Choroid plexus epithelial cell (primary cell): ENCODE results near the gene NUP160.
"Not testable (repeated sequence)": the region's sequence is repeated elsewhere in the genome, so short reads cannot be mapped to it uniquely, and the experiment has no call there.

Experiments used
- DNase-seq: peaks from one replicate; pipeline ENCODE4 v3.0.0-alpha.2; 2010; ENCODE audit warnings: low read depth
- H3K4me3 ChIP-seq: 2 replicates; pipeline ENCODE4 v1.5.1; 2011; ENCODE audit warnings: low read depth, mild to moderate bottlenecking, control low read depth, low read length, moderate library complexity
- CTCF ChIP-seq: conservative IDR thresholded peaks from 2 replicates; pipeline ENCODE4 v1.5.1; 2011; ENCODE audit warnings: low read depth, mild to moderate bottlenecking, control low read depth, inconsistent platforms, low read length, moderate library complexity

Gene NUP160, protein sequence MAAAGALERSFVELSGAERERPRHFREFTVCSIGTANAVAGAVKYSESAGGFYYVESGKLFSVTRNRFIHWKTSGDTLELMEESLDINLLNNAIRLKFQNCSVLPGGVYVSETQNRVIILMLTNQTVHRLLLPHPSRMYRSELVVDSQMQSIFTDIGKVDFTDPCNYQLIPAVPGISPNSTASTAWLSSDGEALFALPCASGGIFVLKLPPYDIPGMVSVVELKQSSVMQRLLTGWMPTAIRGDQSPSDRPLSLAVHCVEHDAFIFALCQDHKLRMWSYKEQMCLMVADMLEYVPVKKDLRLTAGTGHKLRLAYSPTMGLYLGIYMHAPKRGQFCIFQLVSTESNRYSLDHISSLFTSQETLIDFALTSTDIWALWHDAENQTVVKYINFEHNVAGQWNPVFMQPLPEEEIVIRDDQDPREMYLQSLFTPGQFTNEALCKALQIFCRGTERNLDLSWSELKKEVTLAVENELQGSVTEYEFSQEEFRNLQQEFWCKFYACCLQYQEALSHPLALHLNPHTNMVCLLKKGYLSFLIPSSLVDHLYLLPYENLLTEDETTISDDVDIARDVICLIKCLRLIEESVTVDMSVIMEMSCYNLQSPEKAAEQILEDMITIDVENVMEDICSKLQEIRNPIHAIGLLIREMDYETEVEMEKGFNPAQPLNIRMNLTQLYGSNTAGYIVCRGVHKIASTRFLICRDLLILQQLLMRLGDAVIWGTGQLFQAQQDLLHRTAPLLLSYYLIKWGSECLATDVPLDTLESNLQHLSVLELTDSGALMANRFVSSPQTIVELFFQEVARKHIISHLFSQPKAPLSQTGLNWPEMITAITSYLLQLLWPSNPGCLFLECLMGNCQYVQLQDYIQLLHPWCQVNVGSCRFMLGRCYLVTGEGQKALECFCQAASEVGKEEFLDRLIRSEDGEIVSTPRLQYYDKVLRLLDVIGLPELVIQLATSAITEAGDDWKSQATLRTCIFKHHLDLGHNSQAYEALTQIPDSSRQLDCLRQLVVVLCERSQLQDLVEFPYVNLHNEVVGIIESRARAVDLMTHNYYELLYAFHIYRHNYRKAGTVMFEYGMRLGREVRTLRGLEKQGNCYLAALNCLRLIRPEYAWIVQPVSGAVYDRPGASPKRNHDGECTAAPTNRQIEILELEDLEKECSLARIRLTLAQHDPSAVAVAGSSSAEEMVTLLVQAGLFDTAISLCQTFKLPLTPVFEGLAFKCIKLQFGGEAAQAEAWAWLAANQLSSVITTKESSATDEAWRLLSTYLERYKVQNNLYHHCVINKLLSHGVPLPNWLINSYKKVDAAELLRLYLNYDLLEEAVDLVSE (N-terminal part only)

GRCh38 chr11:47847892-47848699 lies at the start of gene NUP160:
Gene NUP160 (minus strand): TSS chr11:47848350. CDS start chr11:47848318, 32 bp downstream.
- peak; percentile 53 for DNase-seq
- peak within 1 kb of the TSS; percentile 98 for H3K4me3 ChIP-seq

DNA sequence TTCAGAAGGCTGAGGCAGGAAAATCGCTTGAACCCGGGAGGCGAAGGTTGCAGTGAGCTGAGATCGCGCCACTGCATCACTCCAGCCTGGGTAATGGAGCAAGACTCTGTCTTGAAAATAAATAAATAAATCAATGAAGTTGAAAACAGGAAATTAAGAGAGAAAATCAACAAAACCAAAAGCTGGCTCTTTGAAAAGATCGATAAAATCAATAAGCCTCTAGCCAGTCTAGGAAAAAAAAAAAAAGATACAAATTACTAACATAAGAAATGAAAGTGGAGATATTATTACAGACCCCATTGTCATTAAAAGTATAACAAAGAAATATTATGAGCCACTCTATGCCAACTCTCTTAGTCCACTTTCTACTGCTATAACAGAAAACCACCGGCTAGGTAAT lies 48.0 kb upstream of the NUP160 start:
- H3K4me3 ChIP-seq = no peak overlapping the region
- TF ChIP-seq CTCF = no peak
- DNase-seq = no peak

More at GRCh38 chr11:47847892-47848699, at the start of gene NUP160:
- TF ChIP-seq CTCF = peak; percentile 3

DNA sequence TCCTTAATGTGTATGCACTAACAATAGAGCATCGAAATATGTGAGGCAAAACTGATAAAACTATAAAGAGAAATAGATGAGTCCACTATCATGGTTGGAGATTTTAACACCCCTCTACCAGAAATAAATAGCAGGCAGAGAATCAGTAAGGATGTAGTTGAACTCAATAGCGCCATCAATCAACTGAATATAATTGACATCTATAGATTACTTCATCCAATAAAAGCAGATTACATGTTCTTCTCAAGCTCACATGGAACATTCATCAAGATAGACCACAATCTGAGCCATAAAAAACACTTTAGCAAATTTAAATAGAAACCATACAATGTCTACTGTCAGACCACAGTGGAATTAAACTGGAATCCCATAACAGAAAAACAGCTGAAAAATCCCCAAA lies 46.9 kb upstream of the NUP160 start:
- no peak for TF ChIP-seq CTCF
- DNase-seq = no peak
- H3K4me3 ChIP-seq = no peak overlapping the region

- not testable (repeated sequence) for DNase-seq, H3K4me3 ChIP-seq
Measured at GRCh38 chr11:47892546-47893276, 44.6 kb upstream of the NUP160 start.

- no peak overlapping the region for H3K4me3 ChIP-seq
- DNase-seq = no peak
- TF ChIP-seq CTCF = no peak
Measured at GRCh38 chr11:47891886-47892285, 43.7 kb upstream of the NUP160 start.

DNA sequence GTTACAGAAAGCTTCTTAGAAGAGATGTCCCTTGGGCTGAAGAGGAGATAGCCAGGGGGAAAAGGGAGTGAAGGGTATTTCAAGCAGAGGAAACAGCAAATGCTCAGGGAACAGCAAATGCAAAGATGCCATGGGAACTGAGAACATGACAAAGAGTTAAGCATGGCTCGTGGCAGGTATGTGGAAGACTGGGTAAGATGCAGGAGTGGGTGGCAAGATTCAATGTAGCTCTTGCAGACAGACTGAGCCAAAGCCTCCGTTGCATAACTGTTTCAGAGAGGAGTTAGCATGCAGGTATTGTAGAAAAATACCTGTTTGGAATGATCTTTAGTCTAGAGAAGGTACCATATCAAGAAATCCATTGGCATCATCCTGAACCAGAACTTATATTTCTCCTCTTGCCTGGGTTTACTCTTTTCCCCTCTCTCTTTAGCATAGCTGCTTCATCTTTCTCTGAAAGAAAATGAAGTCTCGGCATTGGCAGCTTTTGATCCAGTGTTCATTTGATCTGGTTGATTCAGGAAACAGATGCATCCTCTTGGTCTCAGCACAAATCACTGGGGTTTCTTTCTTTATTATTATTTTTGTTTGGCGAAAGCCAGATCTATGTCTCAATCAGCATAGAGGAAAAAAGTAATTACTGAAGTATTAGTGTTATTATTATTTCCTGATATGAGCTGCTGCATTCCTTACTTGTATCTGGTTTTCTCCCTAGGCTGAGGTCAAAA lies 41.7 kb upstream of the NUP160 start:
- TF ChIP-seq CTCF = no peak
- no peak for DNase-seq
- H3K4me3 ChIP-seq = no peak overlapping the region
